HG03097 (cell line): ENCODE measurements around the gene MSH2.
A peak's percentile ranks its signal among the peaks of the same experiment; 100 is the strongest.
"Not testable (repeated sequence)": the region's sequence is repeated elsewhere in the genome, so short reads cannot be mapped to it uniquely, and the experiment has no call there.

Source experiments
- ATAC-seq: cut with Tn5 transposase; IDR thresholded peaks from one replicate; pipeline ENCODE4 v1.9.1; 2021; ENCODE audit not compliant: unreplicated experiment, low FRiP score

MSH2 gene

DNA sequence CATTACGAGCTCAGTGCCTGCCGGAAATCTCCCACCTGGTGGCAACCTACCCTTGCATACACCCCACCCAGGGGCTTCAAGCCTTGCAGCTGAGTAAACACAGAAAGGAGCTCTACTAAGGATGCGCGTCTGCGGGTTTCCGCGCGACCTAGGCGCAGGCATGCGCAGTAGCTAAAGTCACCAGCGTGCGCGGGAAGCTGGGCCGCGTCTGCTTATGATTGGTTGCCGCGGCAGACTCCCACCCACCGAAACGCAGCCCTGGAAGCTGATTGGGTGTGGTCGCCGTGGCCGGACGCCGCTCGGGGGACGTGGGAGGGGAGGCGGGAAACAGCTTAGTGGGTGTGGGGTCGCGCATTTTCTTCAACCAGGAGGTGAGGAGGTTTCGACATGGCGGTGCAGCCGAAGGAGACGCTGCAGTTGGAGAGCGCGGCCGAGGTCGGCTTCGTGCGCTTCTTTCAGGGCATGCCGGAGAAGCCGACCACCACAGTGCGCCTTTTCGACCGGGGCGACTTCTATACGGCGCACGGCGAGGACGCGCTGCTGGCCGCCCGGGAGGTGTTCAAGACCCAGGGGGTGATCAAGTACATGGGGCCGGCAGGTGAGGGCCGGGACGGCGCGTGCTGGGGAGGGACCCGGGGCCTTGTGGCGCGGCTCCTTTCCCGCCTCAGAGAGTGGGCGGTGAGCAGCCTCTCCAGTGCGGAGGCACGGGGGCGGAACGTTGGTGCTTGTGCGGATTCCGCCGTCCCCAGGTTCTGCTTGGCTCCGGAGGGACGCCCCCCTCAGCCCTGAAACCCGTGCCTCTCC is at the start of gene MSH2:
Gene MSH2 (plus strand): TSS at position 352 of the 804 bp plus-strand sequence. CDS start 36 bp downstream, at position 388.
- peak; percentile 91 for ATAC-seq

DNA sequence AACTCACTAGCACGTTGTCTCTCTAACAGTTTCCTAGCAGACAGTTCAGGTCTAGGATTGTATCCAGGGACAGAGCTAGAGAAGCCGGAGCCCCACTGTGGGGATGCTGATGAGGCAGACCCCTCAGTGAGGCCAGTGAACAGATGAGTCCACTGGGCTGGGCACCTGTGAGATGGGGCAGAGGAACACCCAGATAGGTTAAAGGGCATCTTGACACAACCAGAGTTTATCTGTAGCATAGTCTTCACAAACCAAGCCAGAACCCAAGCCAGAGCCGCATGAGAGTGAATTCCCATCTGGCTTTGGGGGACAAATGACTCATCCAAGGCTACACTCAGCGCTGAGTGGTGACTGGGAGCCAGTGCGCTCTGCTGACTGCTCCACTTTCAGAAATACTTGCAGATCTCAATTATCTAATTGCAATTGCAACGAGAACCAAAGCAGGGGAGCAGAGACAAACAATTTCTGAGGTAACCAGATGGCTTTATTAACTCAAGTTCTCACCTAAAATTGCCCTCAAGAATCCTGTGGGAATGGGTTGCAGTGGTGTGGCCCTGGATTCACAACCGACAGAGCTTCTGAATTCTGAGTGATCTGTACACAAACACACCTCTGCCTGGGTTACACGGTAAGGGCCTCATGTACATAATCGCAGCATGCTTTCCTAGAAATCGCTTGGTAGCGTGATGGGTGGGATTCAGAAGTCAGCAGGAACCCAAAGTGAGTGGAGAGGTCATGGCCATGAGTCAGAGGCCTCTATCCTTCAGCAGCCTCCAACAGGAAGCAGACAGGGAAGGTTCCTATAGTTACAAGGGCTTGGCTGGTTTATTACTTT is 48.7 kb upstream of the MSH2 start:
- ATAC-seq: no peak

DNA sequence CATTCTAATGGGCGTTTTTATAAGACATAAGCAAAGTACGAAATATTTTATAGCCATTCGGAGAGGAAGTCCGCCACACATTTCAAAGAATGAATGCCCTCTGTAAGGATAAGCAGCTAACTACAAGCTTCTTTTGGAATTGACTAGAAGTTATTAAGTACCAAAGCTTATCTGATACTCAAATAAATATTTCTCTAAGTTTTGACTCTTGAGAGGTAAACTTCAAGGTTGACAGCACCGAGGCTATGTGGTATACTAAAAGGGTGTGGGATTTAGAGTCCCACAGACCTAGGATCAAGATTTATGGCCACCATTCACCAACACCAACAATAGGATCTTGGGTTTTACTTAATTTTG is 48.1 kb upstream of the MSH2 start:
- ATAC-seq: no peak

DNA sequence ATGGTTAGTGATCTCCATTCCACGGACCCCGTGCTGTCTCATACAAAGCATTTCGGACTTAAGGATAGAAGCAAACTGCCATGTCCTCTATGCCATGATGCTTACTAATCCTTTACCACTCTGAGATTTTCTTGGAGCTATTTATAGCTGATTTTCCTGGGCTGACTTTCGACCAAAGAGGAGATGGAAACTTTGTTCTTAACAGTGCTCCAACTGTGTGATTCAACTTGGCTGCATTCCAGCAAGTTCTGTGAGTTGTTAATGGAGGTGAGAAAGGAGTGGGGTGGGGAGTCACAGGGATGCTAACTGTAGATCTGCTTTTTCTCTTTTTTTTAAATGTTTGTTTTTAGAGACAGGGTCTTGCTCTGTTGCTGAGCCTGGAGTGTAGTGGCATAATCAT is 45.5 kb upstream of the MSH2 start:
- ATAC-seq: no peak

DNA sequence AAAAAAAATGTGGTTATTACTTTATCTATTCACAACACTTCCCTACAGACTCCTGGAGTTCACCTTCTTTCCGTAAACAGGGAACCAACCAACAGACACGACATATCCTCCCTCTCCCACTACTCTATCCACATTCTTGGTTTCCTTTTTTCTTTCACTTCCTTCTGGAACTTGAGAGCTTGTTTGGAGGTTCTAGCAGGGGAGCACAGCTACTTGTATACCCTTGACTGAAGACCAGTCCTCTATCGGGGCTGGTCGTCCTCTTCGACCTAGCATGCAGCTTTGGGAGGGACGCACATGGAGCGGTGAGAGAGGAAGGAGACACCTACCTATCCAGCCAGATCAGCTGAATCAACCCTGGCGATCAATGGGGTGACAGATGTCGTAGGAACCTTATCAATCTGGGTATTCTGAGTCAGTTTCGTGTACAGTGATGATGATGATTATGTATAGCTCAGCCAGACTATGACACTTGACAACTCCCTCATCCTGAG is 43.5 kb upstream of the MSH2 start:
- ATAC-seq: no peak

DNA sequence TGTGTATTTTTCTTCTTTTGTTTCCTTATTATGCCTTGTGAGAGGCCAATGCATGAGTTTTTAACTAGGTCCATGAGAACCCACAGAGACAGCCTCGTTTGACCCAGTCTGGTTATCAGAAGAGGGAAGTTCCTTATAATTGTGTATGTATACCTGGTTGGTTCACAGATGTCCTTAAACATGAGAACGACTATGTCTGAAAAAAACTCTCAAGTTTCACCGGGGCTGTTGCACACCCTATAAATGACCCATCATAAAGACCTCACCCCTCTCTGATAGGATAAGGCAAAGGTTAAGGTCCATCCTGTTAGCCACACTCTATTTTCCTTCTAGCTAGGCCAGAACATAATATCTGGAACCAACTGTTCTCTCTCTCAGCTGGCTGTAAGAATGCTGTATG is 42.7 kb upstream of the MSH2 start:
- ATAC-seq: no peak

DNA sequence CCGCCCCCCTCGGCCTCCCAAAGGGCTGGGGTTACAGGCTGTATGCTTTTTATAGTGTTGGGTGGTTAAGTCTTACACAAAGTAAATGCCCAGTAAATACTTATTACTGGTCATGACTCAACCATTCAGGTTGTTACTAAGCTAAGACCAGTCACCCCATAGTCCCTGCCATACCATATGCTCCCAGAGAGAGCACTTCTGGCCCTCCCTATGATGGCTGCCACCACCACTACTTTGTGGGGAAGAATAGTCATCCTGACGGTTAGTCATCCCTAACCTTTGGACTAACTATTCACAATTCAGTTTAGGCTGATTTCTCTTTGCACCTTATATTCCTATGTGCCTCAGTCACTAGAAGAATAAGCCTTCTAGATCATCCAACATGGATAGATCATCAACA is 42.0 kb upstream of the MSH2 start:
- ATAC-seq: no peak

DNA sequence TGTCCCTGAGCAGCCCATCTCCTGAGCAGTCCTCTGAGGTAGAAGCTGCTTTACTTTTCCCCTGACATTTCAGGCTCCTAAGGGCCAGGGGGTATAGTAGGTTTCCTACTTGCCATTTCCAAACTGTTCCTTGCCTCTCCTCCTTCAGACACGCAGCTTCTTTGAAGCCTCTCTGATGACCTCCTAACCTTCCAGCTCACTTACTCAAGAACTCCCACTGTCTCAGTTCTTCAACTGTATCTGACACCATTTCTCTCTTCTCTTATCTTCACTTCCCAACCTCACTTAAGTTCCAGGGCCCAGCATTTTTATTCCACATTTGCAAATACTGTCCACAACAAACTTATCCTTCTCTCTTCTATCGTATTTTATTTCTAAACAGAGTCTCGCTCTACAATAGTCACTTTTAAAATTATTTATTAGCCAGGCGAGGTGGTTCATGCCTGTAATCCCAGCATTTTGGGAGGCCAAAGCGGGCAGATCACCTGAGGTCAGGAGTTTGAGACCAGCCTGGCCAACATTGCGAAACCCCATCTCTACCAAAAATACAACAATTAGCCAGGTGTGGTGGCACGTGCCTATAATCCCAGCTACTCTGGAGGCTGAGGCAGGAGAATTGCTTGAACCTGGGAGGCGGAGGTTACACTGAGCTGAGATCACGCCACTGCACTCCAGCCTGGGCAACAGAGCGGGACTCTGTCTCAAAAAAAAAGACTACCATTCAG is 41.3 kb upstream of the MSH2 start:
- ATAC-seq: not testable (repeated sequence)

DNA sequence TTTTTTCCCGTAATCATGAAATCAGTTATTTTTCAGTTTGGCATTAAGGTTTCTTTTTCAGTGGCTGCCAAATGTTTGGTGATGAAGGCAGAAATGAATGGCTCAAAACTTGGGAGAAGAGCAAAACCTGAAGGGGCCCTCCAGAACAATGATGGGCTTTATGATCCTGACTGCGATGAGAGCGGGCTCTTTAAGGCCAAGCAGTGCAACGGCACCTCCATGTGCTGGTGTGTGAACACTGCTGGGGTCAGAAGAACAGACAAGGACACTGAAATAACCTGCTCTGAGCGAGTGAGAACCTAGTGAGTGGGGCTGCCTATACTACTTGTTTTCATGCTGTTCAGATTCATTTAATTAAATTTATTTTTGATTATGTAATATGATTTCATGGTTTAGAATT is 29.2 kb upstream of the MSH2 start:
- no peak for ATAC-seq

DNA sequence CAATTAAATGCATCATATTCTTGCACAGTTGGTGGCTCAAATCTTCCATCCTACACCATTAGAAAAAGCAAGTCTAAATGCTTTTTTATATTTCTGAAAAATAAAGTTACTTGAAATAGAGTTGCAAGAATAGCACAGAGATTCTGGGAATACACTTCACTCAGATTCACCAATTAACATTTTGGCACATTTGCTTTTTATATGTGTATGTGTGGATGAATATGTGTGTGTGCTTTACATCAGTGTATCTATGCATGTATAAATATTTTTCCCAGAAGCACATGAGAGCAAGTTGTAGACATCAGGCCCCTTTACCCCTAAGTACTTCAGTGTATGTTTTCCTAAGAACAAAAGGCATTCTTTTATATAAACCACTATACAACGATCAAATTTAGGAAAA is 27.6 kb upstream of the MSH2 start:
- ATAC-seq: no peak

DNA sequence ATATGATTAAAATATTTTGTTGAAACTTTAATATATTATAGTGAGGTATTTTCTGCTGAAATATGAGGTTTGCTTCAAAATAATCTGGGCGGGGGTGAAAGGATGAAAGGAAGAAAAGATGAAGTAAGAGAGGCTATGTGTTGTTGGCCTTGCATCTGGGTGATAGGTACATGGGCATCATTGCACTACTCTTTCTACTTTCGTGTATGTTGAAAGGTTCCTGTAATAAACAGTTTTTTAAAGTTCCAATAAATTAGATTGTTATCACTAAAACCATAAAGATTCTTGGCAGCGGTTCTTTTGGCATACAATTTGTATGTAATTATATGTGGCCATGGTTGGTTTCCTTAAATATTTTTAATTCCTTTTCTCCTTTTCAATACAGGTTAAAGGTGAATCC is 23.6 kb upstream of the MSH2 start:
- ATAC-seq: no peak

DNA sequence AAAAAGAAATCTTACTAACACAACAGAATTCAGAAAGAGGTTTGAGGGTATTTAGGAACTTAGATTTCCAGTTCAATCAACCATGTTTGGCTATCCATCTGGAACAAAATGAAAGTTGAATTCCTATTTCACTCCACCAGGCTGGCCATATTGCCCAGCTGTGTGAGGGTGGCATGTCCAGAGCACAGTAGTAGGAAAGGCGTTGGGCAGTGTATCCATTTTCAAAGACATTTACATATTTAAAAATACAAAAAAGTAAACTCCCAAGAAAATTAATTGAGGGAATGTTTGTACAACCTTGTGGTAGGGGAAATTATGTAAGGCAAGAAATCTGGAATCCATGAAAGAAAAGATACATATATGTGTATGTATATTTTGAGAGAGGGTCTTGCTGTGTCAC is 21.5 kb upstream of the MSH2 start:
- no peak for ATAC-seq

DNA sequence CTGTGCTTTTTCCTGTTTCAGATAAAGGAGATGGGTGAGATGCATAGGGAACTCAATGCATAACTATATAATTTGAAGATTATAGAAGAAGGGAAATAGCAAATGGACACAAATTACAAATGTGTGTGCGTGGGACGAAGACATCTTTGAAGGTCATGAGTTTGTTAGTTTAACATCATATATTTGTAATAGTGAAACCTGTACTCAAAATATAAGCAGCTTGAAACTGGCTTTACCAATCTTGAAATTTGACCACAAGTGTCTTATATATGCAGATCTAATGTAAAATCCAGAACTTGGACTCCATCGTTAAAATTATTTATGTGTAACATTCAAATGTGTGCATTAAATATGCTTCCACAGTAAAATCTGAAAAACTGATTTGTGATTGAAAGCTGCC is 16.4 kb upstream of the MSH2 start:
- ATAC-seq: no peak

DNA sequence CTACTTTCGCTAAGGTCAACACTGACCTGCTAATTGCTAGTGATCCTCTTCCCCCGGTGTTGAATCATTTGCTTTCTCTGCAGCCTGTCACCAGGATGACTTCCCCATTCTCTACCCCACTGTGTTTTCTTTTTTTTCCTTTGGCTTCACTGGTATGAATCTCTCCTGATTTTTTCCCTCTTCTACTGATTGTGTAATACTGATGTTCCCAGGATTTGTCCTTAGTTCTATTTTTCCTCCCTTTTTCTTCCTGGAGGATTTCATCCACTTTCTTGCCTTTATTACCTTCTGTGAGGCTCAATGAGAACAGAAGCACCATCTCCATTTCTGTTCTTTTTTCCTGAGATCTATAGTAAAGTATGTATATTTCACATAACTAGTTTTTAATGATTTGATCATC is 14.1 kb upstream of the MSH2 start:
- no peak for ATAC-seq

DNA sequence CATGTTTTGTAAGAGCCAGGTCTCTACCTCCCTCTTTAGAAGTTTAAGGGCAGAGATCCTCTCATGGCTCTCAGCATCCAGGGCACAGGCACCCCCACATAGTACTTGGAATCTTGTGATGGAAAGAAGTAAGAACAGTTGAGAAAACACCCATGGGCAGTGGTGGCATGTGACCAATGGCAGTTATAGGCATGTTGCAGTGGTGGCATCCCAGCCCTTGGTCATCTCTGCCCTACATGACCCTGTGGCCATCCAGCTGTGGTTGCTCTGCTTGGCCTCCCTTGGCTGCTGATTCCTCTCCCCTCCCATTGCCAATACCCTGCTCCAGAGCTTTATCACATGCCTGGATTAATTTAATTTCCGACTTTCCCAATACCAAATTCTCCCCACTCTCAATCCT is 13.3 kb upstream of the MSH2 start:
- ATAC-seq: no peak

DNA sequence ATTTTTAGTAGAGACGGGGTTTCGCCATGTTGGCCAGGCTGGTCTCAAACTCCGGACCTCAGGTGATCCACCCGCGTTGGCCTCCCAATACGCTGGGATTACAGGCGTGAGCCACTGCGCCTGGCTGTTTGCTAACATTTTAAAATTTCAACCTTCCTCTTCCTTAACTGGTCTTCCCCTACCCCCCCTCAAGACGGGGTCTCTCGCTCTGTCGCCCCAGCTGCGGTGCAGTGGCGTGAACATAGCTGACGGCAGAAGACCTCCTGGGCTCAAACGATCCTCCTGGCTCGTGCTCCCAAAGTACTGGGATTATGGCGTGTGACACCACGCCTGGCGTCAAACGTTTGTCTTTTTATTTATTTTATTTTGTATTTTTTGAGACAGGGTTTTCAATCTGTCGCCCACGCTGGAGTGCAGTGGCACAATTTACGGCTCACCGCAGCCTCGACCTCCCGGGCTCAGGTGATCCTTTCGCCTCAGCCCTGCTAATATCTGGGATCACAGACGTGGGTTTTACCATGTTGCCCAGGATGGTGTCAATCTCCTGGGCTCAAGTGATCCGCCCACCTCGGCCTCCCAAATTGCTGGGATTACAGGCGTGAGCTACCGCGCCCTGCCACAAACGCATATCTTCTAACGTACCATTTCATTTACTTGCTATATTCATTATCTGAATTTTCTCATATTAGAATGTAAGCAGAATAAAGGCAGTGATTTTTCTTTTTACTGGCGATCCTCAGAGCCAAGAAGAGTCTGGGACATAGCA is 984 bp upstream of the MSH2 start:
- ATAC-seq: no peak

DNA sequence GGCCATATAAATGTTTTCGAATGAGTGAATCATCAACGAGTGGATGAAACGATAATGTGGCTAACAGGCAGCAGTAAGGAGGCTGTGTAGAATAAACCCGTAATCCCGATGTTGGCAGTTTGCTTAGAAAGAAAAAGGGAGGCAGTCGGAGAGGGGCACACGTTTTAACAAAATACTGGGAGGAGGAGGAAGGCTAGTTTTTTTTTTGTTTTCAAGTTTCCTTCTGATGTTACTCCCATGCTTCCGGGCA is 476 bp upstream of the MSH2 start:
- ATAC-seq: no peak

DNA sequence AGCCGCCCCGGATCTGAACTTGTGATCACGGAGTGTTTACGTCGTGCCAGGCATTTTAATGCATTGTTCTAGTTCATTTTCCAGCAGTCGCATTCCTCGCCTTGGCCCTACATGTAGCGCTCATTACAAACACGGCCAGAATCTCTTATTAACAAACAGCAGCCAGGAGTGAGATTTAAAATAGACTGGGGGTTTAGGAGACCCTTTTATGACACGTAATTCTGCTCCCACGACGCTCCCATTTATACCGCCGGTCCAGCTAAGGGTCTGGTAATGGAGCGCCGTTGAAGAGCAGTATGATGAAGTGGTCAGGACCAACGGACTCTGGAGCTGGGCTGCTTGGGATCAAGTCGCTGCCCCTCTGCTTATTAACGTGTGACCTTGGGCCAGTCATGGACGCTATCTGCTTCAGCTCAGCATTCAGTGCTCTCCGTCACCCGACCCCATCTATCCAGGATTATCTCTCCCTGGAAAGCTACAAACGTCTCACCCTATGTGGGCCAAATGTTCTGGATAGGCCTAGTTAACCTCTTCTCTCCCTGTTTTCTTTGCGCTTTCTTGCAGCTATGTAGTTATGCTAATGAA is 745 bp downstream of the MSH2 start:
- no peak for ATAC-seq

DNA sequence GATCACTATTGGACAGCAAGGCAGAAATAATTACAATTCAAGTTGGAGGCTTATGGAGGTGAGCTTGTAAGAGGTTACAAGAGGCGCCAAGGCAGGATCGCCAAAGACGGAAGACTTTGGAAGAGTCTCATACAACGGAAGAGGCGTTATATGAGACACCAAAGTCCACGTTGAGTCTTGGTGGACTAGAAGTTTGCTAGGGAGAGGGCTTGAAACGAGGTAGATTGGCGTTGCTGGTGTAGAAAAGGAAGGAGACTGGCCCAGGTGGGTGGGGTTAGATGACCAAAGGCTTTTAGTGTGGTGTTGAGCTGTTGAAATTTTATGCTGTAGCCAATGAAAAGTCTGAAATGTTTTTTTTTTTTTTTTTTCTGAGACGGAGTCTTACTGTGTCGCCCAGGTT is 1.4 kb downstream of the MSH2 start:
- ATAC-seq: no peak

DNA sequence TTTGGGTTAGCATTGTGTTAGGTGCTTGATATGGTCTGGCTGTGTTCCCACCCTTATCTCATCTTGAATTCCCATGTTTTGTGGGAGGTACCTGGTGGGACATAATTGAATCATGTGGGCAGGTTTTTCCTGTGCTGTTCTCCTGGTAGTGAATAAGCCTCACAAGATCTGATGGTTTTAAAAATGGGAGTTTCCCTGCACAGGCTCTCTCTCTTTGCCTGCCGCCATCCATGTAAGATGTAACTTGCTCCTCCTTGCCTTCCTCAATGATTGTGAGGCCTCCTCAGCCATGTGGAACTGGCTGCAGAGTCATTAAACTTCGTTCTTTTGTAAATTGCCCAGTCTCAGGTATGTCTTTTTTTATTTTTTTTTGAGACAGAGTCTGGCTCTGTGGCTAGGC is 2.8 kb downstream of the MSH2 start:
- ATAC-seq: no peak
